Measurements from ENCODE around the gene TYMS. TPM values are rescaled to one million over a fixed set of nuclear protein-coding genes. Genes with fewer than 3 reads are reported as not detected.

The TYMS gene
- total and polyA plus RNA-seq, 2 donors (not counting 3 experiments of a cell fraction or from before 2014, with no cell fraction given) = 136 to 200 TPM

DNA sequence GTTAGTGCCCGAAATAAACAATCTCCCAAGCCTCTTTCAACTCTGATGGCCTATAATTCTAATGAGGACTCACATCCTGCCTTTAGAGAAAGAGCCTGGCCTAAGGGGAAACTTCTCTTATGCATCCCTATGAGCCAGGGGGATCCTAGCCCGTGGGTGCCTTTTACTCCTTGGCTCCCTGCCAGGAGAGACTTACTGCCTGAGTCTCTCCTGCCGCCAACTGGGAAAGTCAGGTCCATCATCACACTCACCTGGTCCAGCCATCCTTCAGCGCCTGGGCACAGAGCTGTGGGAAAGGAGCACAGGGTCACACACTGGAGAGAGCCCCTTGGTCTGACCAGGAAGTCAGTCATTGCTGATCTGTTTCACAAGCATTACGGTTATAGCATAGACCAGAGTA is 30.9 kb downstream of the TYMS start:
- Histone ChIP-seq H3K9me1 (replicated peaks; ENCODE audit: control insufficient read depth, extremely low read depth, insufficient read depth, low read length) (no peaks in the 10 kb centered on the region), H3K9me3 (replicated peaks; ENCODE audit: control insufficient read depth, insufficient read depth, low read length) (no peaks in the 10 kb centered on the region), H4K20me1 (replicated peaks; ENCODE audit: control insufficient read depth, extremely low read depth, insufficient read depth, low read length) (no peaks in the 10 kb centered on the region), H2AFZ (ENCODE audit: low read depth, low read length) (no peak overlapping the region), H3K9ac (replicated peaks; ENCODE audit: extremely low read depth, insufficient read depth, low read length) (no peak overlapping the region), H3K79me2 (ENCODE audit: control insufficient read depth, insufficient read depth, low read length) (no peaks in the 10 kb centered on the region), H3K4me1 (ENCODE audit: control insufficient read depth, extremely low read depth, insufficient read depth, low read length) (no peaks in the 10 kb centered on the region), H3K27me3 (ENCODE audit: control insufficient read depth in 2 of 2, insufficient read depth in 2 of 2, low read length in 2 of 2) (no peaks in the 10 kb centered on the region), H3K4me3 (replicated peaks in 1 of 3; ENCODE audit: insufficient read depth in 1 of 3, low read depth in 1 of 3, low read length in 3 of 3) (no peak overlapping the region), H3K27ac (ENCODE audit: insufficient read depth, low read depth, low read length) (no peak overlapping the region), H3K36me3 (ENCODE audit: control insufficient read depth in 2 of 2, extremely low read depth in 1 of 2, insufficient read depth in 2 of 2, low read length in 2 of 2) (peaks cover 3 to 8% of the 10 kb centered on the region in 2 experiments), H3K4me2 (ENCODE audit: insufficient read depth, low read length) (no peak overlapping the region)
- intact Hi-C loops (cut with micrococcal nuclease) = no loop called here
- FAIRE-seq (no peak), DNase-seq (ENCODE audit: low read depth, low spot score) (no peak)
- no TSS peak for BruUV-seq (replicated peaks)
- dilution Hi-C loops (cut with MboI; ENCODE audit: extremely low pct_ligation_motif_present, low sequenced_read_pairs) = no loop called here
- ChIA-PET CTCF (interaction anchor here (1.6 kb wide), 1 partner anchor 151 kb away, joined by 3 read pairs; no protein-coding TSS in a partner anchor), POLR2A (no interaction called here)
- no peak for TF ChIP-seq FOS (IDR thresholded peaks at IDR 0.05; ENCODE audit: borderline replicate concordance, insufficient read depth, low read length)
- TF ChIP-seq EZH2 (IDR thresholded peaks at IDR 0.05; ENCODE audit: borderline replicate concordance, low read depth, low read length, severe bottlenecking) = no peak
- TF ChIP-seq, protein P1, sequence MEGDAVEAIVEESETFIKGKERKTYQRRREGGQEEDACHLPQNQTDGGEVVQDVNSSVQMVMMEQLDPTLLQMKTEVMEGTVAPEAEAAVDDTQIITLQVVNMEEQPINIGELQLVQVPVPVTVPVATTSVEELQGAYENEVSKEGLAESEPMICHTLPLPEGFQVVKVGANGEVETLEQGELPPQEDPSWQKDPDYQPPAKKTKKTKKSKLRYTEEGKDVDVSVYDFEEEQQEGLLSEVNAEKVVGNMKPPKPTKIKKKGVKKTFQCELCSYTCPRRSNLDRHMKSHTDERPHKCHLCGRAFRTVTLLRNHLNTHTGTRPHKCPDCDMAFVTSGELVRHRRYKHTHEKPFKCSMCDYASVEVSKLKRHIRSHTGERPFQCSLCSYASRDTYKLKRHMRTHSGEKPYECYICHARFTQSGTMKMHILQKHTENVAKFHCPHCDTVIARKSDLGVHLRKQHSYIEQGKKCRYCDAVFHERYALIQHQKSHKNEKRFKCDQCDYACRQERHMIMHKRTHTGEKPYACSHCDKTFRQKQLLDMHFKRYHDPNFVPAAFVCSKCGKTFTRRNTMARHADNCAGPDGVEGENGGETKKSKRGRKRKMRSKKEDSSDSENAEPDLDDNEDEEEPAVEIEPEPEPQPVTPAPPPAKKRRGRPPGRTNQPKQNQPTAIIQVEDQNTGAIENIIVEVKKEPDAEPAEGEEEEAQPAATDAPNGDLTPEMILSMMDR (IDR thresholded peaks at IDR 0.05; ENCODE audit: extremely low read depth in 1 of 2, insufficient read depth in 1 of 2, low read depth in 1 of 2, low read length in 2 of 2) = no peak
- TF ChIP-seq MYC (IDR thresholded peaks at IDR 0.05; ENCODE audit: low read depth, low read length) = no peak
- no peak for TF ChIP-seq POLR2A (IDR thresholded peaks at IDR 0.05; ENCODE audit: low read depth, low read length)
- no peak for TF ChIP-seq MAX (IDR thresholded peaks at IDR 0.05; ENCODE audit: insufficient read depth, insufficient read length)
- no peak for TF ChIP-seq GATA2 (IDR thresholded peaks at IDR 0.05; ENCODE audit: insufficient read depth, insufficient read length, low read depth, low read length)
